Panc1 (cell line): Measurements from ENCODE around the gene ZNF333.

ENCODE experiments used
- CTCF ChIP-seq: fragments of 450-650 bp; IDR thresholded peaks from 2 replicates; pipeline ENCODE4 v1.5.1; 2017; ENCODE audit warnings: mild to moderate bottlenecking
- POLR2AphosphoS5 ChIP-seq: IDR thresholded peaks from 2 replicates; pipeline ENCODE4 v1.6.1; 2012; ENCODE audit warnings: mild to moderate bottlenecking, low read depth, low read length, moderate library complexity
- REST ChIP-seq, 2 experiments: IDR thresholded peaks; 2 replicates each; pipeline ENCODE4 v1.6.1; 2011 to 2012; ENCODE audit warnings: low read depth in 2 of 2, control low read depth in 1 of 2, low read length in 1 of 2, mild to moderate bottlenecking in 1 of 2, moderate library complexity in 1 of 2; ENCODE audit not compliant: insufficient read depth in 1 of 2
- SIN3A ChIP-seq: IDR thresholded peaks from 2 replicates; pipeline ENCODE4 v1.6.1; 2012; ENCODE audit warnings: low read depth, mild to moderate bottlenecking, low read length, moderate library complexity, borderline replicate concordance; ENCODE audit not compliant: insufficient read depth
- TCF7L2 ChIP-seq: IDR thresholded peaks from 2 replicates; pipeline ENCODE4 v1.6.1; 2011; ENCODE audit warnings: mild to moderate bottlenecking, low read depth, low read length, inconsistent platforms

- TF ChIP-seq CTCF (no peak), SIN3A (no peak), TCF7L2 (no peak), REST (IDR thresholded peaks at IDR 0.05; ENCODE audit: insufficient read depth in 1 of 2, low read depth in 2 of 2, low read length in 1 of 2) (no peak), POLR2AphosphoS5 (no peak)
These were observed 69.0 kb downstream of the ZNF333 start for GRCh38 chr19:14758816-14759215.
